Gastrocnemius medialis (tissue), 4 donors: ENCODE results near the gene TXNRD3.

Experiments used
- POLR2A ChIP-seq, 2 donors: fragments of 450-650 bp; IDR thresholded peaks; one replicate each; pipeline ENCODE4 v1.6.1; 2017; ENCODE audit warnings: antibody characterized with exemption in 2 of 2, mild to moderate bottlenecking in 2 of 2, moderate library complexity in 2 of 2
- TF ChIP-seq, protein P1 (sequence below), 5 experiments: fragments of 450-650 bp in 3 of 5; fragments of 200-600 bp in 2 of 5; sonication (generic) in 2 of 5; IDR thresholded peaks in 4 of 5; conservative IDR thresholded peaks in 1 of 5; 1 replicate in 4 of 5; 2 replicates in 1 of 5; pipeline ENCODE4 v1.5.1; 2016 to 2019; ENCODE audit warnings: antibody characterized with exemption in 5 of 5, mild to moderate bottlenecking in 3 of 5, moderate library complexity in 3 of 5

DNA sequence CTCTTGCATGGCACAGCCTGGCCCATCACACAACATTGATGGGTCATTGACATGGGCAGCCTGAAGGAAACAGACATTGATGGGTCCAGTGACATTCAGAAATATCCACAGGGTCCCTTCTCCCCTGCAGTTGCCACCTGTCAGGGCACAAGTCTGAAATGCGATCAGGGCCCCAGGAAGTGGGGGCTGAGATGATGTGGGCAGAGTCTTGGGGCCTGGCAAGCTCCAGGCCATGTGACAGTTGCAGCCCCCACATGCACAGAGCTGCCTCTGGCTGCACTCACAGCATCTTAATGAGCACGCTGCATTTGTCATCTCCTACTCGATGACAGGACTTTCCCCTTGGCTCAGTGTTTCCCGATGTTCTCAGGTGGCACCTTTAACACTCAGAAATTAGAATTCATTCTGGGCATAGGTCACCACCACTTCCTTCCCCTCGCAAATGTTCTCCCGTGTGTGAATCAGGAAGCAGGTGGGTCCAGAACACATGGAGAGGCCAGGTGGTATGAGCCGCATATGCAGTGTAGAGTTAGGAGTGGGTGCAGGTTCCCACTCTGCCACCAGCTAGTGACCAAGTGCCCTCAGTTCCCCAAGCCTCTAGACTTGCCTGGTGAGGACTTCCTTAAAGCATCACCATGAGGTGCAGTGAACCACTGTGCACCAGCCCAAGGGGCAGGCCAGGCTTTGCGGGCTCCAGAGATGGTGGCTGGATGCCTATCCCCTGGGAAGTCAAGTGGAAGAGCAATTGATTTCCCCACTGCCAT is 1.6 kb upstream of the TXNRD3 start:
- TF ChIP-seq, protein P1, sequence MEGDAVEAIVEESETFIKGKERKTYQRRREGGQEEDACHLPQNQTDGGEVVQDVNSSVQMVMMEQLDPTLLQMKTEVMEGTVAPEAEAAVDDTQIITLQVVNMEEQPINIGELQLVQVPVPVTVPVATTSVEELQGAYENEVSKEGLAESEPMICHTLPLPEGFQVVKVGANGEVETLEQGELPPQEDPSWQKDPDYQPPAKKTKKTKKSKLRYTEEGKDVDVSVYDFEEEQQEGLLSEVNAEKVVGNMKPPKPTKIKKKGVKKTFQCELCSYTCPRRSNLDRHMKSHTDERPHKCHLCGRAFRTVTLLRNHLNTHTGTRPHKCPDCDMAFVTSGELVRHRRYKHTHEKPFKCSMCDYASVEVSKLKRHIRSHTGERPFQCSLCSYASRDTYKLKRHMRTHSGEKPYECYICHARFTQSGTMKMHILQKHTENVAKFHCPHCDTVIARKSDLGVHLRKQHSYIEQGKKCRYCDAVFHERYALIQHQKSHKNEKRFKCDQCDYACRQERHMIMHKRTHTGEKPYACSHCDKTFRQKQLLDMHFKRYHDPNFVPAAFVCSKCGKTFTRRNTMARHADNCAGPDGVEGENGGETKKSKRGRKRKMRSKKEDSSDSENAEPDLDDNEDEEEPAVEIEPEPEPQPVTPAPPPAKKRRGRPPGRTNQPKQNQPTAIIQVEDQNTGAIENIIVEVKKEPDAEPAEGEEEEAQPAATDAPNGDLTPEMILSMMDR (IDR thresholded peaks at IDR 0.05 in 4 of 5, conservative IDR thresholded peaks at IDR 0.05 in 1 of 5) = no peak
- no peak for TF ChIP-seq POLR2A (IDR thresholded peaks at IDR 0.05)
